Neural crest cell (in vitro differentiated cells): ENCODE data around the gene B3GALT6. TPM values are rescaled to one million over a fixed set of nuclear protein-coding genes. Genes with fewer than 3 reads are reported as not detected.
"Not testable (repeated sequence)": the region's sequence is repeated elsewhere in the genome, so short reads cannot be mapped to it uniquely, and the experiment has no call there.

Experiments
- DNase-seq: peaks from one replicate; pipeline ENCODE4 v3.0.0; 2021; ENCODE audit warnings: low read depth, mixed read lengths, low spot score
- H3K27ac Mint-ChIP-seq: one replicate; pipeline ENCODE4 v1.8.0; 2021; ENCODE audit warnings: mild to moderate bottlenecking, mixed read lengths; ENCODE audit not compliant: unreplicated experiment
- H3K27me3 Mint-ChIP-seq: 2 replicates; pipeline ENCODE4 v1.8.0; 2021; ENCODE audit warnings: low read depth, mild to moderate bottlenecking, mixed read lengths
- H3K36me3 Mint-ChIP-seq: 2 replicates; pipeline ENCODE4 v1.8.0; 2021; ENCODE audit warnings: low read depth, mild to moderate bottlenecking, mixed read lengths
- H3K4me1 Mint-ChIP-seq: 2 replicates; pipeline ENCODE4 v1.8.0; 2021; ENCODE audit warnings: mixed read lengths
- H3K4me3 Mint-ChIP-seq: one replicate; pipeline ENCODE4 v1.8.0; 2021; ENCODE audit warnings: mild to moderate bottlenecking, mixed read lengths
- H3K9me3 Mint-ChIP-seq: 2 replicates; pipeline ENCODE4 v1.8.0; 2021; ENCODE audit warnings: mixed read lengths
- CTCF ChIP-seq: fragments of 200-600 bp; sonication (generic); conservative IDR thresholded peaks from 2 replicates; pipeline ENCODE4 v1.5.0; 2021; ENCODE audit warnings: antibody characterized with exemption, mild to moderate bottlenecking
- total RNA-seq: library from RNA; stranded (reverse); gene quantifications from 2 replicates; pipeline ENCODE4 v1.2.1, GENCODE V29; 2021

The B3GALT6 gene
- total RNA-seq, 1 donor from 2014 or later = 41.1 TPM

GRCh38 chr1:1185101-1185765, 46.8 kb upstream of the B3GALT6 start:
- Mint-ChIP-seq H3K36me3 (no peaks in the 10 kb centered on the region), H3K9me3 (no peaks in the 10 kb centered on the region), H3K27ac (no peak overlapping the region), H3K4me3 (no peak overlapping the region), H3K27me3 (peaks cover 2% of the 10 kb centered on the region), H3K4me1 (peaks cover 13% of the 10 kb centered on the region)
- TF ChIP-seq CTCF = no peak
- DNase-seq = no peak

DNA sequence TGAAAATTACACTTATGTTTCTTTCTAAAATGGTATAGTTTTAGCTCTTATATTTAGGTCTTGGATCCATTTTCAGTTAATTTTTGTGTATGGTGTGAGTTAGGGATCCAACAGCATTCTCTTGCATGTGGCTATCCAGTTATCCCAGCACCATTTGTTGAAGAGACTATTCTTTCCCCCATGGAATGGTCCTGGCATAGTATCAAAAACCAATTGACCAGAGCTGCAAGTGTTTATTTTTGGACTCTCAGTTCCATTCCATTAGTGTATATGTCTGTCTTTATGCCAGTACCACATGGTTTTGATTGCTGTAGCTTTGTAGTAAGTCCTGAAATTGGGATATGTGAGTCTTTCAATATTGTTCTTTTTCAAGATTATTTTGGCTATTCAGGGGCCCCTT, 44.1 kb upstream of the B3GALT6 start:
- no peak for TF ChIP-seq CTCF
- no peaks in the 10 kb centered on the region for H3K9me3 Mint-ChIP-seq
- DNase-seq = no peak
- no peak overlapping the region for H3K4me3 Mint-ChIP-seq
- H3K36me3 Mint-ChIP-seq = no peaks in the 10 kb centered on the region
- H3K27ac Mint-ChIP-seq = no peak overlapping the region
- H3K4me1 Mint-ChIP-seq = peaks cover 8% of the 10 kb centered on the region
- peaks cover 5% of the 10 kb centered on the region for H3K27me3 Mint-ChIP-seq

- no peak for DNase-seq
- H3K27ac Mint-ChIP-seq = no peak overlapping the region
- H3K4me1 Mint-ChIP-seq = peaks cover 8% of the 10 kb centered on the region
- no peaks in the 10 kb centered on the region for H3K36me3 Mint-ChIP-seq
- peaks cover under 1% of the 10 kb centered on the region for H3K9me3 Mint-ChIP-seq
- no peak for TF ChIP-seq CTCF
- H3K27me3 Mint-ChIP-seq = peaks cover 5% of the 10 kb centered on the region
- no peak overlapping the region for H3K4me3 Mint-ChIP-seq
Observed at GRCh38 chr1:1189111-1189510, 42.9 kb upstream of the B3GALT6 start.

DNA sequence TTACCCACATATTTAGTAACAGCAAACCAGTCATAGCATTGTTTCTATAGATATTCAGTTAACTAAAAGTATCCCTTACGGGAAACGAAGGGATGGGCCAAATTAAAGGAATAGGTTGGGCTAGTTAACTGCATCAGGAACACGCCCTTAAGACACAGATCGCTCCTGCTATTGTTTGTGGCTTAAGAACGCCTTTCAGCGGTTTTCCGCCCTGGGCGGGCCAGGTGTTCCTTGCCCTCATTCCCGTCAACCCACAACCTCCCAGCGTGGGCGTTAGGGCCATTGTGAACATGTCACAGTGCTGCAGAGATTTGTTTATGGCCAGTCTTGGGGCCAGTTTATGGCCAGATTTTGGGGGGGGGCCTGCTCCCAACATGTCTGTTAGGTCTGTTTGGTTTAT, 40.3 kb upstream of the B3GALT6 start:
- Mint-ChIP-seq H3K27ac (no peak overlapping the region), H3K4me3 (no peak overlapping the region), H3K4me1 (no peaks in the 10 kb centered on the region), H3K27me3 (peaks cover 5% of the 10 kb centered on the region), H3K36me3 (no peaks in the 10 kb centered on the region), H3K9me3 (peaks cover 9% of the 10 kb centered on the region)
- TF ChIP-seq CTCF = no peak
- DNase-seq = no peak

- no peak for TF ChIP-seq CTCF
- Mint-ChIP-seq H3K27ac (no peak overlapping the region), H3K9me3 (peaks cover 9% of the 10 kb centered on the region), H3K4me1 (no peaks in the 10 kb centered on the region), H3K27me3 (peaks cover 3% of the 10 kb centered on the region), H3K36me3 (no peaks in the 10 kb centered on the region), H3K4me3 (no peak overlapping the region)
- no peak for DNase-seq
Observed at GRCh38 chr1:1194723-1195122, 37.3 kb upstream of the B3GALT6 start.

- H3K4me3 Mint-ChIP-seq, H3K36me3 Mint-ChIP-seq, DNase-seq, H3K27me3 Mint-ChIP-seq, H3K27ac Mint-ChIP-seq, H3K4me1 Mint-ChIP-seq, H3K9me3 Mint-ChIP-seq: not testable (repeated sequence)
Observed at GRCh38 chr1:1195726-1196125, 36.3 kb upstream of the B3GALT6 start.
